Effector memory CD4-positive, alpha-beta T cell (primary cell): ENCODE results near the gene RFESD.
A peak's percentile ranks its signal among the peaks of the same experiment; 100 is the strongest.
"Not testable (repeated sequence)": the region's sequence is repeated elsewhere in the genome, so short reads cannot be mapped to it uniquely, and the experiment has no call there.

ENCODE experiments used
- DNase-seq, 3 donors: peaks; one replicate each; pipeline ENCODE4 v3.0.0-alpha.2; 2020
- H3K27ac ChIP-seq: 2 replicates; pipeline ENCODE4 v1.7.0; 2013; ENCODE audit warnings: mild to moderate bottlenecking, low read length, moderate library complexity; ENCODE audit not compliant: insufficient read depth, poor library complexity, severe bottlenecking
- H3K27me3 ChIP-seq: replicated peaks from 2 replicates; pipeline ENCODE4 v1.7.0; 2013; ENCODE audit warnings: mild to moderate bottlenecking, low read length; ENCODE audit not compliant: insufficient read depth, control insufficient read depth, poor library complexity, severe bottlenecking
- H3K36me3 ChIP-seq: 2 replicates; pipeline ENCODE4 v1.7.0; 2013; ENCODE audit warnings: mild to moderate bottlenecking, low read length, moderate library complexity; ENCODE audit not compliant: control insufficient read depth, insufficient read depth
- H3K4me1 ChIP-seq: 2 replicates; pipeline ENCODE4 v1.7.0; 2013; ENCODE audit warnings: low read length, mild to moderate bottlenecking; ENCODE audit not compliant: control insufficient read depth, insufficient read depth, poor library complexity, severe bottlenecking
- H3K4me3 ChIP-seq: 2 replicates; pipeline ENCODE4 v1.7.0; 2013; ENCODE audit warnings: low read length, low read depth, mild to moderate bottlenecking; ENCODE audit not compliant: insufficient read depth, poor library complexity, severe bottlenecking
- H3K9me3 ChIP-seq: 2 replicates; pipeline ENCODE4 v1.7.0; 2013; ENCODE audit warnings: mild to moderate bottlenecking, low read length, moderate library complexity; ENCODE audit not compliant: control insufficient read depth

The RFESD gene

GRCh38 chr5:95641741-95642220, 4.8 kb upstream of the RFESD start:
- Histone ChIP-seq H3K4me1 (no peaks in the 10 kb centered on the region), H3K9me3 (no peaks in the 10 kb centered on the region), H3K27me3 (no peaks in the 10 kb centered on the region), H3K4me3 (no peak overlapping the region), H3K36me3 (no peaks in the 10 kb centered on the region), H3K27ac (no peak overlapping the region)
- DNase-seq: no peak

DNA sequence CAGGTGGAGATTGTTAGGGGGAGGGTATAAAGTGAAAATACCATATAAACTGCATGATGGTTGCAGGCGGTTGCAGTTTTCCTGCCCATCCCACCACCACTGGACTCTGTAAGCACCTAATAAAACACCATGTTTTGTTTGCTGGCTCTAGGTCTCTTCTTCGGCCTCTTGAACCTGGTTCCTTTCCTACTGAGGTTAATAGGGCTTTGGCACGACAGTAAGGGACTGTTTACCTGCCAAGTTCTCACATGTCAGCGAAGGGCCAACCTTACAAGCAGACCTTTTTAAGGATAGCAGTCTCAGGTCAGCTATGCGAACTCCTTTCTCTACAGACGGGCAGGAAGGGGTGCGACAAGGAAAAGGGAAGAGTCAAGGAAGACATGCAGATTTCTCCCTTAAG, 3.4 kb upstream of the RFESD start:
- Histone ChIP-seq H3K27ac (no peak overlapping the region), H3K9me3 (no peaks in the 10 kb centered on the region), H3K27me3 (no peaks in the 10 kb centered on the region), H3K36me3 (no peaks in the 10 kb centered on the region), H3K4me1 (peaks cover 5% of the 10 kb centered on the region), H3K4me3 (no peak overlapping the region)
- no peak for DNase-seq

GRCh38 chr5:95644351-95645042, 2.1 kb upstream of the RFESD start:
- Histone ChIP-seq H3K4me3 (no peak overlapping the region), H3K27me3 (no peaks in the 10 kb centered on the region), H3K27ac (peak overlapping the region; percentile 35), H3K9me3 (no peaks in the 10 kb centered on the region), H3K36me3 (no peaks in the 10 kb centered on the region), H3K4me1 (peaks cover 5% of the 10 kb centered on the region)
- no peak for DNase-seq

DNA sequence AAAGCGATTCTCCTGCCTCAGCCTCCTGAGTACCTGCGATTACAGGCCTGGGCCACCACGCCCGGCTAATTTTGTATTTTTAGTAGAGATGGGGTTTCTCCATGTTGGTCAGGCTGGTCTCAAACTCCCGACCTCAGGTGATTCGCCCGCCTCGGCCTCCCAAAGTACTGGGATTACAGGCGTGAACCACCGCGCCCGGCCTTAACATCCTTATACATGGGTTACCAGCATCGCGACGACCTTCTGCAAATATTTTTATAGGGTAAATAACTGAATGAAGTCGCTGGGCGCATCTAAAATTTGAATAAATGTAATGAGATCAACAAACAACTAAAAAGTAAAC, 380 bp upstream of the RFESD start:
- not testable (repeated sequence) for DNase-seq

DNA sequence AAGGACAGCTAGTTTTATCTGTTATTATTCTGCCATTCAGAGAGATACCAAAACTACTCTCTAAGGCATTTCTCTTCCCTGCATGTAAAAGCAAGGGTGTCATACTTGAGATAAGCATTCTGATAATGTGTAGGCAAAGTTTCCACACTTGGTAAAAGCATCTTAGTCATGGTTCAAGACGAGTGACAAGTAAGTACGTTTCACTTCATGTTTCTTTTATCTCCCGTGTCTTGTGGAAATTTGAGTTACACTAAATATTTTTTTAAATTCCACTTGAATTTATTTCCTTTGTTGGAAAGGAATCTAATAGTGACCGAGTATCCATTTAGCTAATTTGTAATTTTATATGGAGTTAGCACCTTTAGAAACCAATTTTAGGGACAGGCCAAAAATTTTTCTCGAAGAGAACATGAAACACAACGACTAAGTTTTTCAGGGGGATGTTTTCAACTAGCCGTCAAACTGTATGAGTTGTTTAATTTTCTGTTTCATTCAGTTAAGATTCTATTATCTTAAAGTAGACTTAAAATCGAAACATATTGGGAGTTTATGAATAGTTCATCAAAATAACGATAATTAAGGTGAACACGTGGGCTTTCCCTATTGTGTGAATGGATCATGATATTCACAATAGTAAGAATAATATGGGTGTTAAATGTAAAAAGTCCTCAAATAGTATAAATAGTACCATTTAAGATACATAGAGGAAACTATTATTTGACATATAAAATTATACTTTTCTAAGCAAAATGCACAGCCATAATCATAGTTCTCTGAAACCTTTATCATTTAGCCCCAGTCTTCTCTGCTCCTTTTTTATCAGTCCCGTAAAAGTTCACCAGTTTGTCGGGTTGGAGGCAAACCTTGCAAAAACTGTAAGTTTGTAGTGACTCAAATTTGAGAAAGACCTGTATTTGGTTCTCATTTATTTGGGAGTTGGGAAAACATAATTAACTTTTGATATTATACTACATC, 1.6 kb downstream of the RFESD start:
- Histone ChIP-seq H3K27ac (no peak overlapping the region), H3K4me3 (peak overlapping the region; percentile 3), H3K36me3 (peaks cover 5% of the 10 kb centered on the region), H3K9me3 (no peaks in the 10 kb centered on the region), H3K27me3 (no peaks in the 10 kb centered on the region), H3K4me1 (peaks cover 5% of the 10 kb centered on the region)
- no peak for DNase-seq

More for the DNA sequence above, 380 bp upstream of the RFESD start:
- Histone ChIP-seq H3K4me3 (peak overlapping the region; percentile 51), H3K27ac (peak overlapping the region; percentile 75)
- not testable (repeated sequence) for H3K9me3 ChIP-seq, H3K27me3 ChIP-seq, H3K36me3 ChIP-seq, H3K4me1 ChIP-seq

GRCh38 chr5:95649274-95649673, 2.7 kb downstream of the RFESD start:
- peaks cover 5% of the 10 kb centered on the region for H3K4me1 ChIP-seq
- no peak overlapping the region for H3K27ac ChIP-seq
- H3K9me3 ChIP-seq: no peaks in the 10 kb centered on the region
- no peaks in the 10 kb centered on the region for H3K27me3 ChIP-seq
- DNase-seq: no peak
- H3K4me3 ChIP-seq: no peak overlapping the region
- H3K36me3 ChIP-seq: peaks cover 5% of the 10 kb centered on the region

DNA sequence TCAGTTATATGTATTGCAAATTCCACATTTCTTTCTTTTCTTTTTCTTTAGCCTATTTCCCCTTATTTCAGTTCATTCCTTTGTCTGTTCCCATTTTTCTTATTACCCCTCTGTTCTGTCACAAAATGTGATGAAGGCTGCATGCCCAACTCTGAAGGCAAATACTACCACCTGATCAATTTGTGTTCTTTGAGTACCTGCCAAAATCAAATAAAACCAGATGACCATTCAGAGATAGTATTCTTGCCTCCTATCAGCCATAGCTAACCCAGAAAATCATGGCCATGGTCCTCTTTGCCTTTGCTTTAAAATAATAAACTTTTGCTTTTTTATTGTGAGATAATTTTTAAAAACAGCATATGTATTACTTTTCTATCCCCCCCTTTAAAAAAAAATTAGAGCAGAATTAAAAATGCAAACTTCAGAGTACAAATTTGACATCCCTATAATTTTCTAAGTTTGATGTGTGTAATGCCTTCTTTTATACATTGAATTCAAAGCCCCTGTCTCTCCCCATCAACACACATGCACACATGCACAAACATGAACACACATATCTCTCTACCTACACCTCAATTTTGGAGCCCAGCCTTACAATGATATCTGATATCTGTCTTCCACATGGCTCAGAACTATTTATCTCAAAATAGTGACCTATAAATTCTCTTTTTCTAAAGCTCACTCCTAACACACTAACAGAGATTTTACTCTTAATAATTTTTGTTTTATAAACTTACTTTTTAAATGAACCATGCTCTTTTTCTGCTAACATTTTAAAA, 3.5 kb downstream of the RFESD start:
- H3K36me3 ChIP-seq: peaks cover 5% of the 10 kb centered on the region
- no peak overlapping the region for H3K4me3 ChIP-seq
- H3K9me3 ChIP-seq: no peaks in the 10 kb centered on the region
- no peaks in the 10 kb centered on the region for H3K27me3 ChIP-seq
- DNase-seq: no peak
- H3K27ac ChIP-seq: no peak overlapping the region
- peaks cover 5% of the 10 kb centered on the region for H3K4me1 ChIP-seq

- peaks cover 9% of the 10 kb centered on the region for H3K36me3 ChIP-seq
- H3K27me3 ChIP-seq: no peaks in the 10 kb centered on the region
- H3K4me1 ChIP-seq: no peaks in the 10 kb centered on the region
- no peak for DNase-seq
- no peaks in the 10 kb centered on the region for H3K9me3 ChIP-seq
- H3K27ac ChIP-seq: no peak overlapping the region
- no peak overlapping the region for H3K4me3 ChIP-seq
Observed at GRCh38 chr5:95652849-95653248, 6.3 kb downstream of the RFESD start.

GRCh38 chr5:95654196-95654595, 7.6 kb downstream of the RFESD start:
- DNase-seq: no peak
- H3K4me3 ChIP-seq: no peak overlapping the region
- H3K36me3 ChIP-seq: peaks cover 17% of the 10 kb centered on the region
- H3K9me3 ChIP-seq: no peaks in the 10 kb centered on the region
- no peaks in the 10 kb centered on the region for H3K27me3 ChIP-seq
- H3K27ac ChIP-seq: no peak overlapping the region
- no peaks in the 10 kb centered on the region for H3K4me1 ChIP-seq
